ENCODE measurements around the gene NFAM1.
A peak's percentile ranks its signal among the peaks of the same experiment; 100 is the strongest.

The NFAM1 gene, protein sequence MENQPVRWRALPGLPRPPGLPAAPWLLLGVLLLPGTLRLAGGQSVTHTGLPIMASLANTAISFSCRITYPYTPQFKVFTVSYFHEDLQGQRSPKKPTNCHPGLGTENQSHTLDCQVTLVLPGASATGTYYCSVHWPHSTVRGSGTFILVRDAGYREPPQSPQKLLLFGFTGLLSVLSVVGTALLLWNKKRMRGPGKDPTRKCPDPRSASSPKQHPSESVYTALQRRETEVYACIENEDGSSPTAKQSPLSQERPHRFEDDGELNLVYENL

DNA sequence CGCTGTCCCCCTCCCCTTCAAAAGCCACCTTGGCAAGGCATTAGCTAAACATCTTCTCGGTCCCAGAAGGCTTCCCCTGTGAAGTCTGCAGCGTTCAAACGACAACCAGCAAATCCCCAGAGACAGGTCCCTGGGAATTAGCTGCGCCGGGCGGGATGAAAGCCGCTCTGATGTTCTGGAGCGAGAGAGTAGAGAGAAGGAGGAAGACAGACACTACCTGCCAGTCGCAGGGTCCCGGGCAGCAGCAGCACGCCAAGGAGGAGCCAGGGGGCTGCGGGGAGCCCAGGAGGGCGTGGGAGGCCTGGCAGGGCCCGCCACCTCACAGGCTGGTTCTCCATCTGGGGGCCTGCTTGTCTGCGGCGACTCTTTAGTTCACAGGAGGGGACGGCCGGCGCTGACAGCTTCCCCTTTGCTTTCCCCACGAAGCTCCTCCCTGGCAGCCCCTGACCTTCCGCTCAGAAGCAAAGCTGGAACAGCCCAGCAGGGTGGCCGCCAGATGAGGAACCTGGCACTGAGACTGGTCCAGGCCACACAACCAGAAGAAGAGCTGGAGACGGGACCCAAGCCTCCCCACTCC, at the start of gene NFAM1:
Gene NFAM1, minus strand, starts transcription at position 384 of the 577 bp plus-strand sequence. Its CDS starts 46 bp downstream, at position 338.
- peaks cover 14% of the 10 kb centered on the region for H3K4me1 Mint-ChIP-seq
- DNase-seq (no peak), ATAC-seq (no peak)
- no peaks in the 10 kb centered on the region for H3K9me3 Mint-ChIP-seq
- no peak within 1 kb of the TSS for H3K4me3 Mint-ChIP-seq
- H3K27me3 Mint-ChIP-seq: peaks cover 38% of the 10 kb centered on the region
- H3K27ac Mint-ChIP-seq: no peak within 1 kb of the TSS

DNA sequence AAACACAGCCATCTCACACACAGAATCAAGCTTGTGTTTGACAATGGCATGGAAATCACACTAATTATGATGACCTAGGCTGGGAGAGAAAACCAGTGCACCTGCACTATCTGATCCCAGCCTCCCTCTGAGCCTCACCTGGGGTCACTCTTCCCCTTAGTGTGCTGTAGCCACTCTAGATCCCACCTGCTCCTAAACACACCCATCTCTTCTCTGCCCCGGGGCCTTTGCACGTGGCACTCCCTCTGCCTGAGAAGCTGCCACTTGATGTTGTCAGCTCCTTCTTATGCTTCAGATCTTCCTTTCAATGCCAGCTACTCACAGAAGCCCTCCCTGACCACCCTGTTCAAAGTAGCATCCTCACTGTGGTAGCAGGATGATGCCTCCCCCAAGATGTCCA, 42.9 kb upstream of the NFAM1 start:
- DNase-seq (no peak), ATAC-seq (no peak)
- peaks cover 17% of the 10 kb centered on the region for H3K4me1 Mint-ChIP-seq
- H3K9me3 Mint-ChIP-seq: no peaks in the 10 kb centered on the region
- peaks cover 8% of the 10 kb centered on the region for H3K27me3 Mint-ChIP-seq
- no peak overlapping the region for H3K27ac Mint-ChIP-seq
- no peak overlapping the region for H3K4me3 Mint-ChIP-seq

DNA sequence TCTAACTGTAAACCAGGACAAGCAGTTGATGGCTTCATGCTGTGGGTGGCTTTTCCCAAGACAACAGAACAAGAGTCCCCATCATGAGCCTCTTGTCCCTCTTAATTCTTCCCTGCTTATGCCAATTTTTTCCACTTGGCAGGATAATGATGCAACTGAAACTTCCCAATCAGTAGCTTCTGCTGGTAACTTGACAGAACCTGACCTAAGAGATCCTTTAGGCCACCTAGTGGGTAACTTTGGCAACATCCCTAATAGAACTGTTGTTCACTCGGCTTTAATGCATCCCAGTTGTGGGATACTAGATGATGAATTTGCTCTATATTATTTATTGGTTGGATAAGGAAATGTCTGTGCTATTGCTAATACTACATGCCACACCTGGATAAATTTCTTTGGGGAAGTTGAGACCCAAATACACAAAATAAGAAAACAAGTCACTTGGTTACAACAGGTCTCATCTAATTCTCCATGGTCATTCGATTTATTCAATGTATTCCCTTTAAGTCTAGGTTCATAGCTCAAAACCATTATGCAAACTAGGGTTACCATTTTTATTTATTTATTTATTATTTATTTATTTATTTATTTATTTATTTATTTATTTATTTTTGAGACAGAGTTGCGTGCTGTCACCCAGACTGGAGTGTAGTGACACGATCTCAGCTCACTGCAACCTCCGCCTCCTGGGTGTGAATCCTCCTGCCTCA, 41.4 kb upstream of the NFAM1 start:
- peaks cover 8% of the 10 kb centered on the region for H3K27me3 Mint-ChIP-seq
- ATAC-seq: no peak
- H3K4me3 Mint-ChIP-seq: no peak overlapping the region
- H3K4me1 Mint-ChIP-seq: peaks cover 7% of the 10 kb centered on the region
- no peak overlapping the region for H3K27ac Mint-ChIP-seq
- peak in 1 of 2 donors; percentile 4 for DNase-seq
- H3K9me3 Mint-ChIP-seq: no peaks in the 10 kb centered on the region

DNA sequence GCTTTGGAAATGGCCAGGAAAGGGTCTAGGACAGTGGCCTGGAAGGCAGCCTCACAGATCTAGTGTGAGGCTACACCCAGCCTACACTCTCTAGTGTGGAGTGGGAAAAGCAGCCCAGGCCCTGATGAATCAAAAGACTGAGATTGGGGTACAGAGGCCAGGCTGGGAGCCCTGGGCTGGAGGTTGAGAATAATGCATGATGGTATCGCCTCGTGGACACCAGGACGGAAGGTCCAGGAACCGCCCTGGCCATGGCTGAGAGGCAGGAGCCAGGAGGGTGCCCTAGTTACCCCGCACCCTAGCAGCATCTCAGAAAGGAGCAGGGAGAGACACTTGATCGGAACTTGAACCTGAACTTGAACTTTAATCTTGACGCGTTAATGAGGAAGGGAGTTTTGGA, 40.5 kb upstream of the NFAM1 start:
- Mint-ChIP-seq H3K9me3 (no peaks in the 10 kb centered on the region), H3K27ac (no peak overlapping the region), H3K27me3 (peaks cover 8% of the 10 kb centered on the region), H3K4me1 (no peaks in the 10 kb centered on the region), H3K4me3 (no peak overlapping the region)
- DNase-seq: no peak
- no peak for ATAC-seq

DNA sequence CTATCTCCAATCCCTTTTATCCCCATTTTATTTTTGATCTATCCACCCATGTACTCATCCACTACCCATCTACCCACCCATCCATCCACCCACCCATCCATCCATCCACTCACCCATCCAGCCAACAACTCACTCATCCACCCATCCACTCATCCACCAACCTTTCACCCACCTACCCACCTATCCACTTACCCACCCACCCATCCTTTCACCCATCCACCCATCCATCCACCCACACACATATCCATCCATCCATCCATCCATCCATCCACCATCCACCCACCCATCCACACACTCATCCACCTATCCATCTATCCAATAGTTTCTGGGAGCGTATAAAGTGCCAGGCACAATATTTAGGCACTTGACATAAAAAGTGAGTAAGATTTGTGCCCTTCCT, 39.2 kb upstream of the NFAM1 start:
- Mint-ChIP-seq H3K27me3 (peaks cover 8% of the 10 kb centered on the region), H3K27ac (no peak overlapping the region), H3K4me1 (no peaks in the 10 kb centered on the region), H3K9me3 (no peaks in the 10 kb centered on the region), H3K4me3 (no peak overlapping the region)
- DNase-seq: no peak
- ATAC-seq: no peak

DNA sequence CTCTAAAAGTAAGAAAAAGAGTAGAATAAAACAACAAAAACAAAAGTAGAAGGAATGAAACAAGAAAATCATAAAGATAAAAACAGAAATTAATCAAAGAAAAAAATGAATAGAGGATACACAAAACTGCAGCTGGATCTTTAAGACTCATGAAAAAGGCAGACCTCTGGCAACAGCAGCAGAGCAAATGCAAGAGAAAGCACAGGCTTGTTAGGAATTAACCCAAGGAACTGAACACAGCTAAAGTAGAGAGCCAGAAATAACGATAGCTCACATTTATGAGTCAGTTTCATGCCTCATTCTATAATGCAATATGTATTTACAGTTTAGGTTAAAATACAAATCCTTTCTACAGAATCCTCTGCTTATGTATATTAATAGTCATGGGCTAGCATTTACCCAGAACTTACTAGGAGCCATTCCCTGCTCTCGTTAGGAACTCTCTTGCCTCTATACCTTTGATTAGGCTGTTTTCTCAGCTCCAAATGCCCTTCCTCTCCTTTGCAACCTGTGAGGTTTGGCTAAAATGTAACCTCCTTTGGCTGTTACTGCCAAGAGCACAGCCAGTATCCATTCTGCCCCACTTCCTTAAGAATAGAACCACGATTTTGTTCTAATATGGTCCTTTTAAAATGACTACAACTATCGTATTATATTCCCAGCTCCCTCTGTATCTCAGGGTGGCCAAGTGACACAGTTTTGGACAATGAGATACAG, 38.3 kb upstream of the NFAM1 start:
- Mint-ChIP-seq H3K9me3 (no peaks in the 10 kb centered on the region), H3K4me1 (no peaks in the 10 kb centered on the region), H3K27ac (no peak overlapping the region), H3K4me3 (no peak overlapping the region), H3K27me3 (peaks cover 7% of the 10 kb centered on the region)
- ATAC-seq (no peak), DNase-seq (no peak)

DNA sequence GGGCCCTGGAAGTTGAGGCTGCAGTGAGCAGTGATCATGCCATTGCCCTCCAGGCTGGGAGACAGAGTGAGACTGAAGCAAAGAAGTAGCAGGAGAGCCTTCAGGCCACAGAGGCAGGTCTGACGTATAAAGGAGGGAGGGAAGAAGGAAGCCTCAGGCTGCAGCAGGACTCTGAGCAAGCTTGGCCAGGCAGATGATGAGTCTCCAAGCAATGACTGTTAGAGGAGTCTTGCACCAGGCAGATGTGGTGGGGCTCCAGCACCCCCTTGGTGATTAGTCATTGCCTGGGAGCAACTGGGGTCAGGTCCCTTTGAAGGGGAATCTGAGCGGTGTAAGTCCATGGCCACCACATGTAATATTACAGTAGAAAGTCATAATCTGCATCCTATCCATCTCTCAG, 36.6 kb upstream of the NFAM1 start:
- H3K9me3 Mint-ChIP-seq: no peaks in the 10 kb centered on the region
- no peak overlapping the region for H3K27ac Mint-ChIP-seq
- ATAC-seq (no peak), DNase-seq (no peak)
- no peaks in the 10 kb centered on the region for H3K27me3 Mint-ChIP-seq
- H3K4me3 Mint-ChIP-seq: no peak overlapping the region
- no peaks in the 10 kb centered on the region for H3K4me1 Mint-ChIP-seq

DNA sequence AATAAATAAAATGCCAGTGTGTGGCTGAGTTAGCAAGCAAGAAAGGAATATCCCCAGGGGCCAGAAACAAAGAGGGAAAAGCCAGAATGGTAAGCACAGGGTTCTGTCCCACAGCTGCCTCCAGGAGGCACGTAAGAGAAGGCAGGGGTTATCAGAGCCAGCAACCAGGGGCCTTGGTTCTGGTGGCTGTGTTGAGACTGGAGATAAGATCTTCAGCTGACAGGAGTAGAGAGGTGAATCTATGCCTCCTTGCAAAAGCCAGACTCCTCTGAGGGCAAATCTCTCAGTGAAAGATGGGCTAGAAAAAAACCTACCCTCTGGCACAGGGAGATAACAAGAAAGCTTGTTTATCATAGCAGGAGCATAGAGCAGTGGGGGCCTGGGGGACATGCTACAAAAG, 29.8 kb upstream of the NFAM1 start:
- no peak overlapping the region for H3K4me3 Mint-ChIP-seq
- ATAC-seq (no peak), DNase-seq (no peak)
- H3K9me3 Mint-ChIP-seq: no peaks in the 10 kb centered on the region
- H3K4me1 Mint-ChIP-seq: no peaks in the 10 kb centered on the region
- peaks cover 36% of the 10 kb centered on the region for H3K27me3 Mint-ChIP-seq
- no peak overlapping the region for H3K27ac Mint-ChIP-seq

DNA sequence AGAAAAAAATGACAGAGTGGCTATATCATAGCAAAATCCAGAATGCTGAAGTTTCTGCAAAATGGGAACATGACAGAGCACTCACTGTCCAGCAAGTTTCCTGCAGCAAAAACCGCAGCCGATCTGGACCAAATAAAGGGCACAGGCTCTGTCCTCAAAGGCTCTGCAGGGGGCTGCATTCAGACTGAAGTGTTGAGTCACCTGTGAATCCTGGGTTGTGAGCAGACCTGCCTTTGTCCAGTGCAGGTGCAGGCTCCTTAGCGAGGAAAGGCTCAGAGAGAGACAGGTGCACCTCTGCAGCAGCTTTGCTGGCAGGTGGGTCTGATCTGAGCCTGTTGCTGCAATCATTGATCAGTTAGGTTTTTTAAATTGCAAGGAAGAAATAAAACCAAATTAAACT, 29.3 kb upstream of the NFAM1 start:
- ATAC-seq (no peak), DNase-seq (no peak)
- peaks cover 41% of the 10 kb centered on the region for H3K27me3 Mint-ChIP-seq
- H3K27ac Mint-ChIP-seq: no peak overlapping the region
- H3K9me3 Mint-ChIP-seq: no peaks in the 10 kb centered on the region
- no peak overlapping the region for H3K4me3 Mint-ChIP-seq
- H3K4me1 Mint-ChIP-seq: no peaks in the 10 kb centered on the region

DNA sequence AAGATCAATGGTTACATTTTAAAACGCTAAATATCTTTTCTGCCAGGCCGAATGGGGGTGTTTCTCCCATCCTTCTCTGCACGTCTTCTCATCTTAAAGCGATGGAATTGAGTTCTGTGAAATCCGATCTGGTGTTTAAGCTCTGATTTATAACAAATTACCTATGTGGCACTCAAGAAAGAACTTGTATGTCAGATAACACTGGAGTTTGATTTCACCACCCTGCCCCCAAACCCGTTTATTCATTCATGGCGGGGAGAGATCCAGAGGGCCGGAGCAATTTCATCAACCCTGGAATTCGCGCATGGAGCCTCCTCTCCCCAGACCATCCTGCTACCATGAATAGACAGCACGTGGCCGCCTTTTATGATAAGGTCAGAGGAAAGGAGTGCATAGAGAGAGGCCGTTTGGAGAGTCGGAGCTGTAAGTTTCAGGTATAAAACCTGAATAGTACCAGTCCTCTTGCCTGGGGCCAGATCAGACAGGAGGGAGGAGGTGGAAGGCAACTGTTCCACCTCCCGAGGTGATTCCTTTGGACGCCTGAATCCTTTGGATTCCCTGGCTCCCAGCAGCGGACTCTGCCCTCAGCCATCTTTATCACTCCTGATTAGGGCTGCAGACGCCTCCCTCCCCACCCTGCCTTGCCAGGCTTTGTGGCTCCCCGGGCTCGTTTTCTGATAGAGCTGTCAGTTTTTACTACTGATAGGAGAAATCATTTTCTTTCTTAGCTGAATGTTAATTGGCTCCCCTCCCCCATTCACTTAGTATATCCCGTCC, 27.3 kb upstream of the NFAM1 start:
- ATAC-seq (no peak), DNase-seq (no peak)
- Mint-ChIP-seq H3K27ac (peak overlapping the region; percentile 3 to 50), H3K27me3 (peaks cover 42% of the 10 kb centered on the region), H3K4me3 (no peak overlapping the region), H3K4me1 (no peaks in the 10 kb centered on the region), H3K9me3 (no peaks in the 10 kb centered on the region)

DNA sequence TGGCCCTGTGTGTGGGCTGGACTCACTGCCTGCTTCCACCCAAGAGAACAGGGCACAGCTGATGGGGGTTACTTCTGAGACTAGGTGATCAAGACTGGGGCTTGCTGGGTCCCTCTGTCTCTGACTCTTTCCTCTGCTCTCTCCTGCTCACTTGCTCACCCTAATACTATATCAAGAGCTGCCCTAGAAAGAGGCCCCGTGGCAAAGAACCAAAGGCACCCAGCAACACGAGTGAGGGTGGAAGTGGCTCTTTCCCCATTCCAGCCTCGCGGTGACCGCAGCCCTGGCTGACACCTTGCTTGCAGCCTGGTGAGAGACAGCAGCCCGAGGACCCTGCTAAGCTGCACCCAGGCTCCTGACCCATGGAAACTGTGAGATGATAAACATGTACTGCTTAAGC, 20.7 kb upstream of the NFAM1 start:
- DNase-seq: no peak
- H3K9me3 Mint-ChIP-seq: no peaks in the 10 kb centered on the region
- peaks cover 13% of the 10 kb centered on the region for H3K27me3 Mint-ChIP-seq
- ATAC-seq: no peak
- no peak overlapping the region for H3K4me3 Mint-ChIP-seq
- H3K27ac Mint-ChIP-seq: no peak overlapping the region
- H3K4me1 Mint-ChIP-seq: no peaks in the 10 kb centered on the region

DNA sequence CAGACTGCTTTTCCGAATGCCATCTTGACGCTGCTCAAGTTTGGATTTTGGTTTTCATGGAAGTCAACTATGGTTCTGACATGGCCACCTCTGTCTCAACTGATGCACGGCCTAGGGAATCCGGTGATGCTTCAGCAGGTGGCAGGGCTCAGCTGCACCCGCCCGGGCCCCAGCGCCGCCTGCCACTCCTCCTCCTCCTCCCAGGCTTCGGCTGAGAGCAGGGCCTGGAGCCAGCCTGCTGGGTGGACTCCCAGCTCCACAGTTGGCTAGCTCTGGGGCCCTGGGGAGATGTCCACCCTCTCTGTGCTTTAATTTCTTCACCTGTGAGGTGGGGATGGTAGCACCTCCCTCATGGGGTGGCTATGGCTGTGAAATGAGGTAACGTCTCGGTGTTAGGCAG, 20.3 kb upstream of the NFAM1 start:
- Mint-ChIP-seq H3K9me3 (no peaks in the 10 kb centered on the region), H3K27me3 (peaks cover 10% of the 10 kb centered on the region), H3K4me3 (no peak overlapping the region), H3K4me1 (no peaks in the 10 kb centered on the region), H3K27ac (no peak overlapping the region)
- no peak for DNase-seq
- ATAC-seq: no peak

DNA sequence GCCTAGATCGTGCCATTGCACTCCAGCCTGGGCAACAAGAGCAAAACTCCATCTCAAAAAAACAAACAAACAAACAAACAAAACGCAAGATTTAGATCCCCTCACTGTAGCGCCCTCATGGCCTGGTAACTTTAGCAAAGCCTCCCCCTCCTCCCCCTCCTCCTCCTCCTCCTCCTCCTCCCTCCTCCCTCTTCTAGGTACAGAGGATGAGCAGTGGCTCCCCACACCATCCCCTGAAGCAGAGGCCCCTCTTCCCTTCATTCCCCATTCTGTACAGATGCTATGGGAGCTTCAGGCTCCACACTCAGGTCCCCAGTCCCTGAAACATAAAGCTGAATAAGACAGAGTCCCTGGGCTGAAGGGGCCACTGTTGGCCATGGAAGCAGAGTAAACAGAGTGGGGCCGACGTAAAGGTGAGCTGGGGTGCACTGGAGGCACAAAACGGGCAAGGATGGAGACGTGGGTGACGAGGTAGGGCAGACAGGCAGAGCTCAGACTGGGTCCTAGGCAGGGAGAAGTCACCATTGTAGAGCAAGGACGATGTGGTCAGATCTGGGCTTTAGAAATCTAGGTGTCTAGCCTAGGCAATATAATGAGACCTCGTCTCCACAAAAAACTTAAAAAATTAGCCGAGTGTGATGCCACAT, 19.4 kb upstream of the NFAM1 start:
- ATAC-seq (no peak), DNase-seq (no peak)
- H3K9me3 Mint-ChIP-seq: no peaks in the 10 kb centered on the region
- H3K27ac Mint-ChIP-seq: no peak overlapping the region
- H3K27me3 Mint-ChIP-seq: peaks cover 2% of the 10 kb centered on the region
- H3K4me1 Mint-ChIP-seq: no peaks in the 10 kb centered on the region
- no peak overlapping the region for H3K4me3 Mint-ChIP-seq

DNA sequence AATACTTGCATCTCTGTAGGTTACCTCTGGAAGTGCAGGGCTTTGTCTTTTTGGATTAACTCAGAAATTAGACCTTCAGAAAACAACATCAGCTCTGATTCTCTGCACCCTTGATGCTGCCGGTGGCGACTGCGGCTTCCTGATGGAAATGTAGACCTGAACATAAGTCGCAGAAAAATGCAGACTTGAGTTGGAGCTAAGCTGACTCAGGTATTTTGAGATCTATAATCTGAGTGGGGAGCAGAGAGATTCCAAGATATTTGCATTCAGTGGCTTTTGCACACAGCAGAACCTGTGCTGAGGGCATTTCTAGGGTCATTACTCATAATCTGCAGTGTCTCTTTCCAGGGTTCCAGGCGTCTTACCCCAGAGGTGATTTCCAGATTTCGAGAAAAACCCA, 18.7 kb upstream of the NFAM1 start:
- H3K4me3 Mint-ChIP-seq: no peak overlapping the region
- DNase-seq (no peak), ATAC-seq (no peak)
- H3K27ac Mint-ChIP-seq: no peak overlapping the region
- H3K27me3 Mint-ChIP-seq: no peaks in the 10 kb centered on the region
- H3K9me3 Mint-ChIP-seq: no peaks in the 10 kb centered on the region
- H3K4me1 Mint-ChIP-seq: no peaks in the 10 kb centered on the region

DNA sequence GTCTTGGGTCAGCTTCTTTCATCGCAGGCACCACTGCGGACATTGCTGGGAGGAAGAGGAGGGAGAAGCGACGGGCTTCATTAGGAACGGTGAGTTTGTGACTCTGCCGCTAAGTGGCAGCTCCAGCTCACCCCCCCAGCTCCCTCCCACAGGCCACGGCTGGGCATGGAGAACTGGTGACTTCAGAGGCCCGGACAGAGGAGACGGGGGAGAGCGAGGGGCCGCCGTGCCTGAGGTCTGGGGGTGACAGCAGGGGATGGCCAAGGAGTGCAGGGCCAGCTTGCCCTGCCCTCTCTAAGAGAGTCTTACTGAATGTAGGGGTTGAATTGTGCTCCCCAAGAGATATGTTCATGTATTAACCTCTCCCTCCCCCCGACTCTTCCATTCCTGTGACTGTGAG, 13.9 kb upstream of the NFAM1 start:
- no peaks in the 10 kb centered on the region for H3K27me3 Mint-ChIP-seq
- no peak overlapping the region for H3K4me3 Mint-ChIP-seq
- no peak overlapping the region for H3K27ac Mint-ChIP-seq
- DNase-seq (no peak), ATAC-seq (no peak)
- H3K9me3 Mint-ChIP-seq: no peaks in the 10 kb centered on the region
- peaks cover 26% of the 10 kb centered on the region for H3K4me1 Mint-ChIP-seq

All from stimulated activated naive CD8-positive, alpha-beta T cell treated with anti-CD3 and anti-CD28 coated beads, Interleukin-15, amount 100 ng/mL, for 72 hours (primary cell).